ENCODE data around the gene SLC43A1.

The SLC43A1 gene

GRCh38 chr11:57463671-57464538 lies 51.6 kb downstream of the SLC43A1 start:
- Histone ChIP-seq H3K27me3 (ENCODE audit: control insufficient read depth in 1 of 2, insufficient read depth in 1 of 2, low read length in 2 of 2) (peaks cover 11 to 83% of the 10 kb centered on the region in 2 experiments), H4K91ac (ENCODE audit: low read length) (no peak overlapping the region), H2BK12ac (ENCODE audit: low read length in 2 of 2) (no peak overlapping the region), H2AFZ (ENCODE audit: low read depth, low read length) (no peak overlapping the region), H3K4me1 (ENCODE audit: control insufficient read depth, insufficient read depth, low read depth, low read length) (peaks cover 18% of the 10 kb centered on the region), H3K36me3 (ENCODE audit: control insufficient read depth in 1 of 2, insufficient read depth in 2 of 2, low read depth in 1 of 2, low read length in 2 of 2) (peaks cover 0 to 10% of the 10 kb centered on the region in 2 experiments), H3K9me3 (ENCODE audit: control insufficient read depth, low read length) (no peaks in the 10 kb centered on the region), H3K79me1 (replicated peaks; ENCODE audit: low read length, poor library complexity, severe bottlenecking) (no peaks in the 10 kb centered on the region), H4K8ac (ENCODE audit: low read length) (no peak overlapping the region), H2BK120ac (ENCODE audit: low read depth, low read length) (no peak overlapping the region), H2BK15ac (ENCODE audit: low read depth, poor library complexity, severe bottlenecking) (no peak overlapping the region), H3K4ac (ENCODE audit: low read depth in 1 of 2, low read length in 2 of 2) (no peak overlapping the region), H3K4me3 (ENCODE audit: insufficient read depth in 1 of 2, low read depth in 1 of 2, low read length in 2 of 2) (no peak overlapping the region), H3K14ac (ENCODE audit: low read length in 2 of 2) (no peak overlapping the region), H2AK5ac (ENCODE audit: low read length, severe bottlenecking) (no peak overlapping the region), H3K4me2 (ENCODE audit: low read length, poor library complexity, severe bottlenecking) (no peak overlapping the region), H3K9ac (ENCODE audit: low read length) (no peak overlapping the region), H2BK5ac (ENCODE audit: low read depth, low read length, poor library complexity, severe bottlenecking) (no peak overlapping the region), H3K18ac (ENCODE audit: low read depth in 1 of 2, low read length in 2 of 2) (no peak overlapping the region), H3K23ac (ENCODE audit: low read length in 2 of 2) (no peak overlapping the region), H3K27ac (ENCODE audit: low read length, poor library complexity, severe bottlenecking) (no peak overlapping the region)
- DNase-seq: no peak
- 52% methylated on average over 13 of the region's 14 CpGs for WGBS

GRCh38 chr11:57462597-57462996 lies 52.9 kb downstream of the SLC43A1 start:
- no peak overlapping the region for H3K14ac ChIP-seq (ENCODE audit: low read length in 2 of 2)
- H3K36me3 ChIP-seq (ENCODE audit: control insufficient read depth in 1 of 2, insufficient read depth in 2 of 2, low read depth in 1 of 2, low read length in 2 of 2): no peaks in the 10 kb centered on the region
- no peaks in the 10 kb centered on the region for H3K9me3 ChIP-seq (ENCODE audit: control insufficient read depth, low read length)
- no peak overlapping the region for H3K4ac ChIP-seq (ENCODE audit: low read depth in 1 of 2, low read length in 2 of 2)
- H3K4me2 ChIP-seq (ENCODE audit: low read length, poor library complexity, severe bottlenecking): no peak overlapping the region
- H3K9ac ChIP-seq (ENCODE audit: low read length): no peak overlapping the region
- no peak overlapping the region for H3K23ac ChIP-seq (ENCODE audit: low read length in 2 of 2)
- H3K18ac ChIP-seq (ENCODE audit: low read depth in 1 of 2, low read length in 2 of 2): no peak overlapping the region
- H2AK5ac ChIP-seq (ENCODE audit: low read length, severe bottlenecking): no peak overlapping the region
- no peak overlapping the region for H4K91ac ChIP-seq (ENCODE audit: low read length)
- no peak overlapping the region for H2BK12ac ChIP-seq (ENCODE audit: low read length in 2 of 2)
- H3K4me3 ChIP-seq (ENCODE audit: insufficient read depth in 1 of 2, low read depth in 1 of 2, low read length in 2 of 2): no peak overlapping the region
- DNase-seq: no peak
- H2BK15ac ChIP-seq (ENCODE audit: low read depth, poor library complexity, severe bottlenecking): no peak overlapping the region
- H2BK5ac ChIP-seq (ENCODE audit: low read depth, low read length, poor library complexity, severe bottlenecking): no peak overlapping the region
- no peak overlapping the region for H4K8ac ChIP-seq (ENCODE audit: low read length)
- H3K27me3 ChIP-seq (ENCODE audit: control insufficient read depth in 1 of 2, insufficient read depth in 1 of 2, low read length in 2 of 2): peaks cover 15 to 83% of the 10 kb centered on the region in 2 experiments
- peaks cover 23% of the 10 kb centered on the region for H3K4me1 ChIP-seq (ENCODE audit: control insufficient read depth, insufficient read depth, low read depth, low read length)
- no peaks in the 10 kb centered on the region for H3K79me1 ChIP-seq (replicated peaks; ENCODE audit: low read length, poor library complexity, severe bottlenecking)
- 78% methylated on average over 2 of the region's 3 CpGs for WGBS
- H2BK120ac ChIP-seq (ENCODE audit: low read depth, low read length): no peak overlapping the region
- H3K27ac ChIP-seq (ENCODE audit: low read length, poor library complexity, severe bottlenecking): no peak overlapping the region
- H2AFZ ChIP-seq (ENCODE audit: low read depth, low read length): no peak overlapping the region

- H3K36me3 ChIP-seq (ENCODE audit: control insufficient read depth in 1 of 2, insufficient read depth in 2 of 2, low read depth in 1 of 2, low read length in 2 of 2): no peaks in the 10 kb centered on the region
- DNase-seq: no peak
- no peak overlapping the region for H4K8ac ChIP-seq (ENCODE audit: low read length)
- H3K23ac ChIP-seq (ENCODE audit: low read length in 2 of 2): no peak overlapping the region
- H3K79me1 ChIP-seq (replicated peaks; ENCODE audit: low read length, poor library complexity, severe bottlenecking): no peaks in the 10 kb centered on the region
- no peak overlapping the region for H3K18ac ChIP-seq (ENCODE audit: low read depth in 1 of 2, low read length in 2 of 2)
- H3K27me3 ChIP-seq (ENCODE audit: control insufficient read depth in 1 of 2, insufficient read depth in 1 of 2, low read length in 2 of 2): peaks cover 15 to 82% of the 10 kb centered on the region in 2 experiments
- no peak overlapping the region for H2AK5ac ChIP-seq (ENCODE audit: low read length, severe bottlenecking)
- H2BK15ac ChIP-seq (ENCODE audit: low read depth, poor library complexity, severe bottlenecking): no peak overlapping the region
- H2AFZ ChIP-seq (ENCODE audit: low read depth, low read length): no peak overlapping the region
- peaks cover 23% of the 10 kb centered on the region for H3K4me1 ChIP-seq (ENCODE audit: control insufficient read depth, insufficient read depth, low read depth, low read length)
- H3K14ac ChIP-seq (ENCODE audit: low read length in 2 of 2): no peak overlapping the region
- peak overlapping the region; percentile 31 for H4K91ac ChIP-seq (ENCODE audit: low read length)
- WGBS: 67% methylated on average over 13 of the region's 16 CpGs
- peak overlapping the region in 1 of 2 experiments; percentile 80 for H3K4me3 ChIP-seq (ENCODE audit: insufficient read depth in 1 of 2, low read depth in 1 of 2, low read length in 2 of 2)
- H2BK120ac ChIP-seq (ENCODE audit: low read depth, low read length): no peak overlapping the region
- no peaks in the 10 kb centered on the region for H3K9me3 ChIP-seq (ENCODE audit: control insufficient read depth, low read length)
- no peak overlapping the region for H3K4me2 ChIP-seq (ENCODE audit: low read length, poor library complexity, severe bottlenecking)
- H2BK12ac ChIP-seq (ENCODE audit: low read length in 2 of 2): no peak overlapping the region
- no peak overlapping the region for H3K27ac ChIP-seq (ENCODE audit: low read length, poor library complexity, severe bottlenecking)
- H2BK5ac ChIP-seq (ENCODE audit: low read depth, low read length, poor library complexity, severe bottlenecking): no peak overlapping the region
- no peak overlapping the region for H3K4ac ChIP-seq (ENCODE audit: low read depth in 1 of 2, low read length in 2 of 2)
- H3K9ac ChIP-seq (ENCODE audit: low read length): peak overlapping the region; percentile 22
These were observed 53.5 kb downstream of the SLC43A1 start for GRCh38 chr11:57461841-57462489.

Measured in mesenchymal stem cell (in vitro differentiated cells and primary cell).